Bronchial epithelial cell (primary cell): ENCODE measurements around the gene CA4. TPM values are rescaled to one million over a fixed set of nuclear protein-coding genes. Genes with fewer than 3 reads are reported as not detected.

ENCODE experiments used
- DNase-seq: peaks from one replicate; pipeline ENCODE4 v3.0.0-alpha.2; 2010; ENCODE audit warnings: low read depth
- FAIRE-seq: peaks from 2 replicates; lab custom pipeline; 2011; peaks lifted over from hg19 to GRCh38; lab: Jason Lieb, UNC
- H3K27me3 ChIP-seq: 2 replicates; pipeline ENCODE4 v1.5.1; 2011; ENCODE audit warnings: low read length; ENCODE audit not compliant: control insufficient read depth, insufficient read depth
- H3K36me3 ChIP-seq: 2 replicates; pipeline ENCODE4 v1.5.1; 2011; ENCODE audit warnings: low read length; ENCODE audit not compliant: control insufficient read depth, insufficient read depth
- H3K4me3 ChIP-seq: 2 replicates; pipeline ENCODE4 v1.5.1; 2011; ENCODE audit warnings: mild to moderate bottlenecking, low read depth, low read length, control low read depth
- CTCF ChIP-seq: IDR thresholded peaks from 2 replicates; pipeline ENCODE4 v1.5.1; 2011; ENCODE audit warnings: mild to moderate bottlenecking, moderate library complexity, low read length, control low read depth, inconsistent platforms; ENCODE audit not compliant: insufficient read depth, severe bottlenecking
- total RNA-seq: library from RNA; depleted of rRNA; stranded (reverse); fragments of >200 nt; gene quantifications from 2 replicates; pipeline ENCODE4 v1.2.1, GENCODE V29; 2014

The CA4 gene
- total RNA-seq, 1 donor from 2014 or later, result not detected

- Histone ChIP-seq H3K27me3 (peaks cover 20% of the 10 kb centered on the region), H3K36me3 (no peaks in the 10 kb centered on the region), H3K4me3 (no peak overlapping the region)
- DNase-seq (no peak), FAIRE-seq (no peak)
- TF ChIP-seq CTCF, result no peak
These were observed 6.0 kb downstream of the CA4 start for GRCh38 chr17:60155815-60156214.

GRCh38 chr17:60156746-60157145 is 7.0 kb downstream of the CA4 start:
- Histone ChIP-seq H3K4me3 (no peak overlapping the region), H3K27me3 (peaks cover 11% of the 10 kb centered on the region), H3K36me3 (no peaks in the 10 kb centered on the region)
- no peak for FAIRE-seq
- no peak for DNase-seq
- no peak for TF ChIP-seq CTCF

GRCh38 chr17:60157487-60158040 is 7.8 kb downstream of the CA4 start:
- DNase-seq, result no peak
- FAIRE-seq, result no peak
- H3K27me3 ChIP-seq, result peaks cover 4% of the 10 kb centered on the region
- H3K4me3 ChIP-seq, result no peak overlapping the region
- H3K36me3 ChIP-seq, result no peaks in the 10 kb centered on the region
- TF ChIP-seq CTCF, result no peak

DNA sequence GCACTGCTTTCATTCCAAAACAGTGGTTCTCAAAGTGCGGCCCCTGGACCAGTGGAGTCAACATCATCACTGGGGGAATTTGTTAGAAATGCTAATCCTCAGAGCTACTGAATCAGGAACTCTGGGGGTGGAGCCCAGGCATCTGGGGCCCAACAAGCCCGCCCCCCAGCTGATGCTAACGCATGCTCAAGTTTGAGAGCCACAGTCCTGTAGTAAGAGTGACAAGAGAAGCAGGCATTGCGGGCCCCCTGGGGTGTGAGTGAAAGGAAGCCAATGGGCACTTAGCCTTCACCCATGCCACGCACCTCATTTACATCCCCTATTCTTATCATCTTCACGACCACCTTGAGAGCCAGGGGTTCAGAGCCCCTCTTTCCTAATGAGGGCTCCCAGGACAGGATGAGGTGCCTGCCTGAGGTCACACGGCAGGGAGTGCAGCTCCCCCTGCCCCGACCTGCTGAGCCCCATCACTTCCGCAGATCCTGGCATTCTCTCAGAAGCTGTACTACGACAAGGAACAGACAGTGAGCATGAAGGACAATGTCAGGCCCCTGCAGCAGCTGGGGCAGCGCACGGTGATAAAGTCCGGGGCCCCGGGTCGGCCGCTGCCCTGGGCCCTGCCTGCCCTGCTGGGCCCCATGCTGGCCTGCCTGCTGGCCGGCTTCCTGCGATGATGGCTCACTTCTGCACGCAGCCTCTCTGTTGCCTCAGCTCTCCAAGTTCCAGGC is 9.1 kb downstream of the CA4 start:
- no peak for FAIRE-seq
- no peaks in the 10 kb centered on the region for H3K36me3 ChIP-seq
- peaks cover 2% of the 10 kb centered on the region for H3K27me3 ChIP-seq
- TF ChIP-seq CTCF, result no peak
- no peak for DNase-seq
- H3K4me3 ChIP-seq, result no peak overlapping the region

GRCh38 chr17:60159479-60159866 is 9.7 kb downstream of the CA4 start:
- no peak for TF ChIP-seq CTCF
- Histone ChIP-seq H3K27me3 (peaks cover 2% of the 10 kb centered on the region), H3K36me3 (no peaks in the 10 kb centered on the region), H3K4me3 (no peak overlapping the region)
- no peak for DNase-seq
- no peak for FAIRE-seq
